AG20443 (cell line): ENCODE measurements around the gene TRERF1.

Source experiments
- DNase-seq: peaks from one replicate; pipeline ENCODE4 v3.0.0; 2012; ENCODE audit warnings: low spot score, mixed read lengths

Gene TRERF1

DNA sequence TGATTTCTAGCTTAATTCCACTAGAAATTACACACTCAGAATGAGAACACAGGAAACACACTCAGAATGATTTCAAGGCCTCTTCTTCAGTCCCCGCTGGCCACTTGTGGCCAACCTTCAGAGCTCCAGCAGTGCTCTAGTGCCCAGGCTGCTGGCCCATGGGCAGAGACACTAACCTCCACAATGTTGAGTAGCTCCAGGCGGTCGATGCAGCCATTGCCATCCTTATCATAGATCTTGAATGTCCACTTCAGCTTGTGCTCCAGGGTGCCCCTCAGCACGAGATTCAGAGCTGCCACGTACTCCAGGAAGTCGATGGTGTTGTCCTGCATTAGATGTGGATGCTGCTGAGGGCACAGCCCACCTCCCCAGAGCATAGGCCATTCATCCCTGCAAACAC, 263.3 kb downstream of the TRERF1 start:
- DNase-seq, result no peak

DNA sequence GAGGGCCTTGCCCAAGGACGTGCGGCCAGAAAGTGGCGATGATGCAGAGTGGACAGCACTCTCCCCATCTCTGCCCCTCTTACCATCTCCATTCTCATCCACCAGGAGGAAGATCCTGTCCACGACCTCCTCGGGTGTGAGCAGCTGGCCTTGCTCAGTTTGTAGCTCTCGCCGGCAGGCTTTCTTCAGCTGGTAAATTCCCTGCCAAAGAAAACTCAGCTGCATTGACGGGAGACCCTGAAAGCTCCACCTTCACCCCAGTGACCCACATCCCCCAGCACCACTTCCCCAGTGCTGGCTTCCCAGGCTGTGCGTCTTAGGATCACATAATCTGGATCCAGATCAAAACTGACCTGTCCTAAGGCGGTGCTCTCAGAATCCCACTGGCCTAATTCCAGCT, 266.1 kb downstream of the TRERF1 start:
- no peak for DNase-seq

GRCh38 chr6:42184475-42184874, 267.3 kb downstream of the TRERF1 start:
- DNase-seq, result no peak

DNA sequence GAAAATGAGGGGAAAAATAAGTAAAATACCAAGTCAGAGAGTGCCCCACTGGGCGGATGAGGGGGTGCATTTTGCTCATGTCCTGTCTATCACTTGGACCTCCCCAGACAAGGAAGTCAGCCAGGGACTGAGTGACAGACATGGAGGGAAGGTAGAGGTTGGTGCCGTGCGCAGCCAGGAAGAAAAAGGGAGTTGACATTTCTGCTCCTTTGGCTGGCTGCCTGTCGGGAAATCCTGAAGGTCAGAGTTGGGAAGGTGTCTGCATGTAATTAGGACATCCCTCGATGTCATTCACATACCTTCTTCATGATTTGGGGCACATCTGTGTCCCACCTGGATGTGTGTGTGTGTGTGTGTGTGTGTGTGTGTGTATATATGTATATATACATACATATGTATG, 269.6 kb downstream of the TRERF1 start:
- no peak for DNase-seq

DNA sequence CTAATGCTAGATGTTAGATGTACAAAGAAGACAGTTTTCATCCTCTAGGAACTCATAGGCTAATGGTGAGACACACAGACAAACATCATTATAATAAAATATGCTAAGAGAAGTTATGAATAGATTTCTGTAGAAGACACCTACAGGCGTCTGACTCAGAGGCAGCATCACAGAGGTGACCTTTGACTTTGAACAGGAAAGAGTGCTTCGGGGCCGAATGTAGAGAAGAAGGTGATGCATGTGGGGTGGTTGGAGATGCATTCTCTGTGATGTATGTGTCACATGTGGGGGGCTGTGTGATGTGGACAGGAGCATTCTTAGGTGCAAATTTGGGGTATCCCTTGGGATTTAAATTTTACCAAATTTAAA, 271.8 kb downstream of the TRERF1 start:
- no peak for DNase-seq

DNA sequence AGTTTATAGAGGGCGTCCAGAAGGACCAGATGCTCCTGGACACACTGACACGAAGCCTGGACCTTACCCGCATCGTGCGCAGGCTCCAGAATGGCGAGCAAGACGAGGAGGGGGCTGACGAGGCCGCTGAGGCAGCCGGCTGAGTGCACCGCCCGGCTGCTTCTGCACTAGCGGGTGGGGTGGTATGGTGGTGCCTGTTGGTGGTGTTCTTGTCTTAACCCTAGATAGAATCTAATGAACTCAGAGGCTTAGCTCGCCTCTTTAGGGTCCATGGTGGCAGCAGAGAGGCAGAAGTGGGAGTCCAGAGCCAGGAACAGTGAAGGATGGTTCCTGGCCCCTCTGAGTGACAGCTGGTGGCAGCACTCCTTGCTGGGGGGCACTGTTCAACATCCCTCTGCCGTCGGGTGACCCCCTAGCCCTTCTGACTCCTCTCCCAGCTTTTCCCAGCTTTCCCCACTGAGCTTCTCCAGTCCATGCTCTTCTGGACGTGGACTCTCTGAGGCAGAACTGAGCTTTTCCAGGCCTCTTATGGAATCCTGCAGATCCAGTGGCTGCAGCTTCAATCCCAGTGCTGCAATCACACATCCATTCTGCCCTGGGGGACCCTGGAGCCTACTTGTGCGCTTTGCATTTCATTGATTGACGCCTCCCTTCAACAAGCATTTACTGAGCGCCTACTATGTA, 272.3 kb downstream of the TRERF1 start:
- no peak for DNase-seq

DNA sequence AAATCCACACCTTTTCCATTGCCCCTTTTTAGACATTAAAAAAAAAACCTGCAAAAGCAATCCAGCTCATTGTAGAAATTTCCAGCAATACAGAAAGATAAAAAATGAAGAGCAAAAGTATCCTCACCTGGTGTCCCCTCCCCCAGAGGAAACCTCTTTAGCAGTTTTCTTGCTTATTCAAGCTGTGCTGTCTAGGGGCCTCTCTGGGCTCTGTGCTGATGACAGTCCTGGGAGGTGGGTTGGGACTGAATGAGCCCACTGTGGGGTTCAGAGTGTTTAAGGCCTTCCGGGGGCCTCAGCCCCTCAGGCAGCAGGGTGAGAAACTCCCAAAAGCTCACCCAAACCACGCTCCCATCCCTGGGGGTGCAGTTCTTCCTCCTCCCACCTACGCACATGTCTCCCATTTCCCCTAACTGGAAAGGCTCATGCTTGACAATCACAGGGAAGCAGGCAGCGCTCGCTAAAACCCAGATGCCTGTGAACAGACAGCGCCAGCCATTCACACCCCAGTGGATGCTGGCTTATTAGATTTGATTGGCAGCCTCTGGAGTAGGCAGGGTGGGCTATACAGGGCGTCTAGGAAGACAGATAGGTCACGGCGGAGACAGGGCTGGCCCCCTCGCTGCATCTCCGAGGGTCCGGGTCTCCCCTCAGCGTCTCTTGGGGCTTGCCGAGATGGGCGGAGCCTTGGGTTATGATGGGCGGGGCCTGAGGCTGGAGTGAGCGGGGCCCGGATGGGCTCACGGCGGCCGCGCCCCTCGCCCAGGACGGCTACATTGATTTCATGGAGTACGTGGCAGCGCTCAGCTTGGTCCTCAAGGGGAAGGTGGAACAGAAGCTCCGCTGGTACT, 274.0 kb downstream of the TRERF1 start:
- DNase-seq, result no peak

DNA sequence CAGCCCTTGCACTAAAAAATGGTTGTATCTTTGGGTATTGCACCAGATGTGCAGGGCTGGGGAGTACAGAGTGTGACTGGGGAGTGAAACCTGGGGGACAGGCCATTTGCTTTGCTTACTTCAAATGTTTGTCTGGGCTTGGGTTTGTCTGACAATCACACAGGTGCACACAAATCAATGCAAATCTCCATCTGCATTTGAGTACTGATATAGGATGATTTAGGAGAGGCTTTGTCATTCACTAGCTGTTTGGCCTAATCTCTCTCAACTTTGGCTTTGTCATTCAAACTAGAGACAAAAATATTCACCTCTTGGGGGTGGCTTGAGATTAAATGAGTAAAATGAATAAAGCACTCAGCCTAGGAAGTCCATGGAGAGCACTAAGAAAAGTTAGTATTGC, 274.7 kb downstream of the TRERF1 start:
- no peak for DNase-seq

- no peak for DNase-seq
Measured at GRCh38 chr6:42175860-42176259, 275.9 kb downstream of the TRERF1 start.
